OCI-LY3 (cell line): ENCODE data around the gene PIEZO2.

Experiments used
- EZH2phosphoT487 ChIP-seq: fragments of 200-600 bp; shearing (Covaris generic); IDR thresholded peaks from 2 replicates; pipeline ENCODE4 v1.6.1; 2018; ENCODE audit warnings: antibody characterized with exemption, mixed run types, low read depth
- TF ChIP-seq, protein P1 (sequence below): fragments of 200-600, 300-600 bp; sonication (generic); IDR thresholded peaks from 2 replicates; pipeline ENCODE4 v1.5.1; 2014; ENCODE audit warnings: antibody characterized with exemption, low read length, low read depth

DNA sequence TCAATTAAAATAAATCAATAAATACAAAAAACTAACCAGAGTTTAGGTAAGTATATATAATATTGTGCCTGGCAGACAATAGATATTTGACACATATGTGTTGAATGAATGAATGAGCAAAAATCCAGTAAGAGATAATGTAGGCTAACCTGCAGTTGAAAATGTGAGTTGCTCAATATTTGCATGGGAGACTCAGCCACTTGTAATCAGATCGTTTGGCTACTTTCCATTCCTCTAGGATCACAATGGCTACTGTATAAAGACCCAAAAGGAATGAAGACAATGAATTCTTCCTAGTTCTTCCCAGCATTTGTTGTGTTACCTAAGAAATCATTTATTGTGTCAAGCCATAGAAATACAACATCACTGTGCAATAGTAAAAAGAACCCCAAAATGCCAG is 25.3 kb downstream of the PIEZO2 start:
- TF ChIP-seq, protein P1, sequence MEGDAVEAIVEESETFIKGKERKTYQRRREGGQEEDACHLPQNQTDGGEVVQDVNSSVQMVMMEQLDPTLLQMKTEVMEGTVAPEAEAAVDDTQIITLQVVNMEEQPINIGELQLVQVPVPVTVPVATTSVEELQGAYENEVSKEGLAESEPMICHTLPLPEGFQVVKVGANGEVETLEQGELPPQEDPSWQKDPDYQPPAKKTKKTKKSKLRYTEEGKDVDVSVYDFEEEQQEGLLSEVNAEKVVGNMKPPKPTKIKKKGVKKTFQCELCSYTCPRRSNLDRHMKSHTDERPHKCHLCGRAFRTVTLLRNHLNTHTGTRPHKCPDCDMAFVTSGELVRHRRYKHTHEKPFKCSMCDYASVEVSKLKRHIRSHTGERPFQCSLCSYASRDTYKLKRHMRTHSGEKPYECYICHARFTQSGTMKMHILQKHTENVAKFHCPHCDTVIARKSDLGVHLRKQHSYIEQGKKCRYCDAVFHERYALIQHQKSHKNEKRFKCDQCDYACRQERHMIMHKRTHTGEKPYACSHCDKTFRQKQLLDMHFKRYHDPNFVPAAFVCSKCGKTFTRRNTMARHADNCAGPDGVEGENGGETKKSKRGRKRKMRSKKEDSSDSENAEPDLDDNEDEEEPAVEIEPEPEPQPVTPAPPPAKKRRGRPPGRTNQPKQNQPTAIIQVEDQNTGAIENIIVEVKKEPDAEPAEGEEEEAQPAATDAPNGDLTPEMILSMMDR: no peak
- TF ChIP-seq EZH2phosphoT487: no peak
